HL-60 (cell line): ENCODE data around the gene PAK5.

Source experiments
- DNase-seq, 2 experiments: peaks; one replicate each; pipeline ENCODE4 v3.0.0-alpha.2; 2010 to 2020; ENCODE audit warnings: low read depth in 1 of 2, low spot score in 1 of 2
- H3K27ac ChIP-seq: fragments of 250-450 bp; sonication (Bioruptor Pico); replicated peaks from 2 replicates; pipeline ENCODE4 v1.5.1; 2020; ENCODE audit warnings: mild to moderate bottlenecking, moderate library complexity
- H3K27me3 ChIP-seq: fragments of 250-450 bp; sonication (Bioruptor Pico); 2 replicates; pipeline ENCODE4 v1.5.1; 2021; ENCODE audit warnings: mild to moderate bottlenecking, moderate library complexity; ENCODE audit not compliant: insufficient read depth, poor library complexity, severe bottlenecking
- H3K4me3 ChIP-seq: replicated peaks from 2 replicates; pipeline ENCODE4 v1.5.1; 2011; ENCODE audit warnings: mild to moderate bottlenecking, control low read depth, low read length; ENCODE audit not compliant: insufficient read depth
- GABPA ChIP-seq: IDR thresholded peaks from 2 replicates; pipeline ENCODE4 v1.6.1; 2012; ENCODE audit warnings: low read depth
- POLR2AphosphoS5 ChIP-seq: IDR thresholded peaks from 2 replicates; pipeline ENCODE4 v1.6.1; 2012; ENCODE audit warnings: low read depth
- REST ChIP-seq: IDR thresholded peaks from 2 replicates; pipeline ENCODE4 v1.6.1; 2012; ENCODE audit warnings: low read depth; ENCODE audit not compliant: insufficient replicate concordance
- SPI1 ChIP-seq: IDR thresholded peaks from 2 replicates; pipeline ENCODE4 v1.6.1; 2012; ENCODE audit warnings: low read depth, mild to moderate bottlenecking, borderline replicate concordance
- TF ChIP-seq, protein P1 (sequence below): IDR thresholded peaks from one replicate; pipeline ENCODE4 v1.5.1; 2011; ENCODE audit warnings: low read length, control low read depth, inconsistent platforms; ENCODE audit not compliant: insufficient read depth

Gene PAK5

GRCh38 chr20:9838035-9838377 lies 870 bp downstream of the PAK5 start:
- Histone ChIP-seq H3K27me3 (peaks cover 5% of the 10 kb centered on the region), H3K27ac (no peak overlapping the region), H3K4me3 (no peak overlapping the region)
- no peak for DNase-seq
- TF ChIP-seq GABPA (no peak), REST (no peak)

- no peak overlapping the region for H3K4me3 ChIP-seq
- DNase-seq, result no peak
- no peak for TF ChIP-seq SPI1
- TF ChIP-seq, protein P1, sequence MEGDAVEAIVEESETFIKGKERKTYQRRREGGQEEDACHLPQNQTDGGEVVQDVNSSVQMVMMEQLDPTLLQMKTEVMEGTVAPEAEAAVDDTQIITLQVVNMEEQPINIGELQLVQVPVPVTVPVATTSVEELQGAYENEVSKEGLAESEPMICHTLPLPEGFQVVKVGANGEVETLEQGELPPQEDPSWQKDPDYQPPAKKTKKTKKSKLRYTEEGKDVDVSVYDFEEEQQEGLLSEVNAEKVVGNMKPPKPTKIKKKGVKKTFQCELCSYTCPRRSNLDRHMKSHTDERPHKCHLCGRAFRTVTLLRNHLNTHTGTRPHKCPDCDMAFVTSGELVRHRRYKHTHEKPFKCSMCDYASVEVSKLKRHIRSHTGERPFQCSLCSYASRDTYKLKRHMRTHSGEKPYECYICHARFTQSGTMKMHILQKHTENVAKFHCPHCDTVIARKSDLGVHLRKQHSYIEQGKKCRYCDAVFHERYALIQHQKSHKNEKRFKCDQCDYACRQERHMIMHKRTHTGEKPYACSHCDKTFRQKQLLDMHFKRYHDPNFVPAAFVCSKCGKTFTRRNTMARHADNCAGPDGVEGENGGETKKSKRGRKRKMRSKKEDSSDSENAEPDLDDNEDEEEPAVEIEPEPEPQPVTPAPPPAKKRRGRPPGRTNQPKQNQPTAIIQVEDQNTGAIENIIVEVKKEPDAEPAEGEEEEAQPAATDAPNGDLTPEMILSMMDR, result no peak
- no peak for TF ChIP-seq GABPA
- no peak for TF ChIP-seq POLR2AphosphoS5
- H3K27me3 ChIP-seq, result peaks cover 5% of the 10 kb centered on the region
- H3K27ac ChIP-seq, result no peak overlapping the region
Measured at GRCh38 chr20:9837634-9838033, 1.2 kb downstream of the PAK5 start.

- no peak for DNase-seq
- TF ChIP-seq GABPA, result no peak
- TF ChIP-seq POLR2AphosphoS5, result no peak
- no peak for TF ChIP-seq SPI1
Measured at GRCh38 chr20:9835302-9835701, 3.6 kb downstream of the PAK5 start.

DNA sequence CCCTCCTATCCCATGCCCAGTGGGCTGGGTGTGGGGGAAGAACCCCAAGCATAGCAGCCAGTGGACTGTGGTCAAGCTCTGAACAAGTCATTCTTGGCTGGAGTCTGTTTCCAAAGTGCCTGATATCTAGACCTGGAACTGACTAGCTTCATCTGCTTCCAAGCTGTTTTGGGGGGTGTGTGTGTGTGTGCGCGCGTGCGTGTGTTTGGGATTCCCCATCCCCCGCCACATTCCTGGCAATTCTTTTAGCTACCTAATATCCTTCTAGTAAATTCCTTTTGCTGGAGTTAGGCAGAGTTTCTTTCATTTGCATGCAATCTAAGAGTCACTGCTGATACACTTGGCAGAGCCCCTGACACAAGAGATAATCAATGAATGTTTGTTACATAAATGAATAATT lies 7.8 kb downstream of the PAK5 start:
- TF ChIP-seq REST, result no peak
- TF ChIP-seq, protein P1, result no peak
- no peak for TF ChIP-seq GABPA
- no peak for TF ChIP-seq POLR2AphosphoS5
- no peak for TF ChIP-seq SPI1
- Histone ChIP-seq H3K27ac (no peak overlapping the region), H3K4me3 (no peak overlapping the region), H3K27me3 (no peaks in the 10 kb centered on the region)
- DNase-seq, result no peak

More at GRCh38 chr20:9835302-9835701, 3.6 kb downstream of the PAK5 start:
- Histone ChIP-seq H3K27me3 (peaks cover 5% of the 10 kb centered on the region), H3K27ac (no peak overlapping the region), H3K4me3 (no peak overlapping the region)

DNA sequence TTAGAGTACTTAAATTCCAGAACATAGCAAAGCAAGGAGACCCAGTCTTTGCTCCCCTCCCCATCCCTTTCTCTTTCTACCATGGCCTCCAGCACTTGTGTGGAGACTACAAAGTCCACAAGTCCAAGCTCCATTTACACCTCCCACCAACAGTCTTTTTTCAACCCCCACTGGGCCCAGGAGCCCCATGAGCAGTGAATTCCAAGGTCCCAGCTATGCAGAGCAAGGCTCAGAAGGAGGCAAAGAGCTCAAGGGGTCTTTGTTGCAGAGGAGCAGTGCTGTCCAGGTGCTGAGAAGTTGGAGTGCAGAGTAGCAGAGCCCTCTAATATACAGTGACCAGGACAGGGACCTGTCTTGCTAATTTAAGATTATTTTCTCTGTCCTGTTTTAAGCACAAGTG lies 9.0 kb downstream of the PAK5 start:
- H3K4me3 ChIP-seq, result no peak overlapping the region
- no peak for DNase-seq

More for the DNA sequence above, 9.0 kb downstream of the PAK5 start:
- Histone ChIP-seq H3K27ac (no peak overlapping the region), H3K27me3 (no peaks in the 10 kb centered on the region)
- TF ChIP-seq POLR2AphosphoS5, result no peak
- no peak for TF ChIP-seq SPI1
- TF ChIP-seq GABPA, result no peak
- TF ChIP-seq REST, result no peak
- TF ChIP-seq, protein P1, result no peak
